H1 (cell line): ENCODE results near the gene C9orf43.

ENCODE experiments used
- CTCF ChIP-seq, 3 experiments: IDR thresholded peaks; 1 replicate in 2 of 3; 2 replicates in 1 of 3; pipeline versions ENCODE4 v1.5.1 to v1.6.1; 2011; ENCODE audit warnings: low read length in 3 of 3, mild to moderate bottlenecking in 3 of 3, inconsistent platforms in 2 of 3, low read depth in 1 of 3, moderate library complexity in 1 of 3; ENCODE audit not compliant: insufficient read depth in 1 of 3; ENCODE audit errors: control extremely low read depth in 1 of 3
- HDAC2 ChIP-seq, 2 experiments: fragments of 300-600 bp in 1 of 2; sonication (generic) in 1 of 2; IDR thresholded peaks; 2 replicates each; pipeline ENCODE4 v1.6.1; 2011 to 2012; ENCODE audit warnings: low read depth in 2 of 2, low read length in 2 of 2, mild to moderate bottlenecking in 2 of 2, moderate library complexity in 2 of 2, borderline replicate concordance in 1 of 2, inconsistent platforms in 1 of 2

GRCh38 chr9:113421726-113422125, 11.2 kb downstream of the C9orf43 start:
- no peak for TF ChIP-seq CTCF (IDR thresholded peaks at IDR 0.05; ENCODE audit: control extremely low read depth in 1 of 3, insufficient read depth in 1 of 3, low read depth in 1 of 3, low read length in 3 of 3)
- no peak for TF ChIP-seq HDAC2 (IDR thresholded peaks at IDR 0.05; ENCODE audit: borderline replicate concordance in 1 of 2, low read depth in 2 of 2, low read length in 2 of 2)
